ENCODE data around the gene ZNF385C. TPM values are rescaled to one million over a fixed set of nuclear protein-coding genes. Genes with fewer than 3 reads are reported as not detected.

ZNF385C gene
- total and polyA plus RNA-seq, 2 of the 13 experiments (the other 11 are each of a cell fraction or from before 2014, with no cell fraction given), result 2.3 to 6.1 TPM

GRCh38 chr17:42027961-42028790 is 70.1 kb downstream of the ZNF385C start (continued):
- TF ChIP-seq GTF3A (CRISPR knock-in tag; conservative IDR thresholded peaks at IDR 0.05) (no peak), SP2 (CRISPR knock-in tag; IDR thresholded peaks at IDR 0.05) (no peak), RNF219 (CRISPR knock-in tag; IDR thresholded peaks at IDR 0.05) (no peak), ZNF691 (CRISPR knock-in tag; IDR thresholded peaks at IDR 0.05; ENCODE audit: borderline replicate concordance, low read depth) (peak; percentile 30; the same call in 1 of the 2 replicates), ZFP90 (CRISPR knock-in tag; IDR thresholded peaks at IDR 0.05; ENCODE audit: borderline replicate concordance) (no peak), AFF4 (CRISPR knock-in tag; IDR thresholded peaks at IDR 0.05) (no peak), ZNF142 (CRISPR knock-in tag; IDR thresholded peaks at IDR 0.05) (no peak), ESRRA (CRISPR knock-in tag; IDR thresholded peaks at IDR 0.05; ENCODE audit: low read depth) (0 out of 2 replicates have a peak, but pooled peaks have one; percentile 28), SUZ12 (IDR thresholded peaks at IDR 0.05; ENCODE audit: low read depth, low read length) (no peak), ZNF362 (CRISPR knock-in tag; IDR thresholded peaks at IDR 0.05; ENCODE audit: borderline replicate concordance) (no peak)
